Heart right ventricle (tissue), 16 donors: ENCODE results near the gene FXR1. TPM values are rescaled to one million over a fixed set of nuclear protein-coding genes. Genes with fewer than 3 reads are reported as not detected.

ENCODE experiments used
- ATAC-seq, 8 donors: fragments of 200-7000 bp; cut with Tn5 transposase; one replicate each; pipeline ENCODE4 v1.9.1; 2020; ENCODE audit warnings: mild to moderate bottlenecking in 8 of 8, moderate library complexity in 8 of 8, moderate number of reproducible peaks in 1 of 8
- DNase-seq, 2 donors: peaks; one replicate each; pipeline ENCODE4 v3.0.0-alpha.2; 2020
- H3K27ac ChIP-seq, 10 donors: fragments of 200-600 bp; sonication (generic) in 2 of 10; one replicate each; pipeline versions ENCODE4 v1.5.0 to v1.8.0; 2020 to 2022; ENCODE audit warnings: mild to moderate bottlenecking in 3 of 10
- H3K27me3 ChIP-seq, 7 donors: fragments of 200-600 bp; one replicate each; pipeline ENCODE4 v1.8.0; 2021 to 2022; ENCODE audit warnings: mild to moderate bottlenecking in 2 of 7
- H3K36me3 ChIP-seq, 9 donors: fragments of 200-600 bp; sonication (generic) in 1 of 9; one replicate each; pipeline versions ENCODE4 v1.5.0 to v1.8.0; 2020 to 2022; ENCODE audit warnings: mild to moderate bottlenecking in 2 of 9
- H3K4me1 ChIP-seq, 9 donors: fragments of 200-600 bp; sonication (generic) in 1 of 9; one replicate each; pipeline versions ENCODE4 v1.5.0 to v1.8.0; 2020 to 2022; ENCODE audit warnings: mild to moderate bottlenecking in 4 of 9
- H3K4me3 ChIP-seq, 10 donors: fragments of 200-600 bp; sonication (generic) in 2 of 10; one replicate each; pipeline versions ENCODE4 v1.5.0 to v1.8.0; 2020 to 2022; ENCODE audit warnings: mild to moderate bottlenecking in 7 of 10, moderate library complexity in 2 of 10
- H3K9me3 ChIP-seq, 11 donors: fragments of 200-600 bp in 10 of 11; sonication (generic) in 2 of 11; one replicate each; pipeline versions ENCODE4 v1.5.0 to v1.8.0; 2013 to 2022; ENCODE audit warnings: mild to moderate bottlenecking in 2 of 11, control low read depth in 1 of 11, moderate library complexity in 1 of 11
- WGBS, 2 donors: extraction: QIAGEN DNeasy Blood & Tissue Kit; methylation state at CpG; one replicate each; pipeline ENCODE4 v1.1.7; 2013; ENCODE audit warnings: inconsistent platforms in 1 of 2; 5-methylcytosine and 5-hydroxymethylcytosine counted together
- intact Hi-C, 10 donors: fragments of 100-400 bp; cut with DNase I; formaldehyde crosslinking; loops; one replicate each; pipeline versions ENCODE4 v1.11.1 to v1.14.2; 2022
- polyA plus RNA-seq, 2 donors: library from polyadenylated mRNA; stranded (reverse); fragments of 200-250 nt; gene quantifications; one replicate each; pipeline ENCODE4 v1.2.3, GENCODE V29; 2013
- total RNA-seq, 10 donors: library from RNA; stranded (reverse); fragmentation: NEBNext Ultra II Directional in 3 of 10; extraction: Animal tissue kit (Norgen Biotek cat#: 25700) in 3 of 10; gene quantifications; one replicate each; pipeline versions ENCODE4 v1.2.1 to v1.2.4, GENCODE V29; 2021 to 2023
- TF ChIP-seq, protein P1 (sequence below), 9 donors: fragments of 200-600 bp; sonication (generic) in 2 of 9; IDR thresholded peaks; one replicate each; pipeline versions ENCODE4 v1.5.0 to v1.8.0; 2021 to 2022; ENCODE audit warnings: antibody characterized with exemption in 9 of 9, mild to moderate bottlenecking in 5 of 9, moderate library complexity in 1 of 9
- donor health status: Arrhythmogenic right ventricular cardiomyopathy.
- donor health status: ischemic (EF 13 %, LVEDD 7.1; RV severe dilation, severe dysfunction).
- donor health status: healthy with polysubstance abuse.
- donor health status: DM: no; HTN: yes; CAD: no.
- donor health status: DM: no; HTN: no; CAD: no.
- donor health status: ischemic (EF 25% LVEDD 6.9; RV normal size, moderate dysfunction).
- donor health status: ischemic (EF 25% LVEDD 5.7; RV mildly dilated, moderate dysfunction).
- donor health status: healthy.
- donor health status: DM: yes; HTN: yes; CAD: no.
- donor health status: Ischemic cardiomyopathy.
- donor health status: ischemic (EF 35%, LVEDD 5.7; RV mildly dilated, moderate dysfunction).
- donor health status: nonischemic (EF 11% LVEDD 7.7; RV severe dilation, severe dysfunction).
- donor health status: DM: yes; HTN: yes; CAD: no.
- donor health status: PGD.
- donor health status: ischemic (EF 29% LVEDD 5.4; RV normal size, mild dysfunction).
- donor health status: nonischemic (EF 23%, LVEDD 6.1; RV moderate dilation, normal function).

FXR1 gene
- total and polyA plus RNA-seq, 12 donors = 69.6 to 314 (median 268) TPM

- Histone ChIP-seq H3K27ac (no peak overlapping the region), H3K9me3 (peaks cover 0 to 11% (median 0%) of the 10 kb centered on the region in 11 donors), H3K27me3 (no peaks in the 10 kb centered on the region), H3K4me1 (peaks cover 0 to 61% (median 20%) of the 10 kb centered on the region in 9 donors), H3K36me3 (peaks cover 0 to 7% (median 0%) of the 10 kb centered on the region in 9 donors), H3K4me3 (no peak overlapping the region)
- intact Hi-C loops = no loop called here
- TF ChIP-seq, protein P1, sequence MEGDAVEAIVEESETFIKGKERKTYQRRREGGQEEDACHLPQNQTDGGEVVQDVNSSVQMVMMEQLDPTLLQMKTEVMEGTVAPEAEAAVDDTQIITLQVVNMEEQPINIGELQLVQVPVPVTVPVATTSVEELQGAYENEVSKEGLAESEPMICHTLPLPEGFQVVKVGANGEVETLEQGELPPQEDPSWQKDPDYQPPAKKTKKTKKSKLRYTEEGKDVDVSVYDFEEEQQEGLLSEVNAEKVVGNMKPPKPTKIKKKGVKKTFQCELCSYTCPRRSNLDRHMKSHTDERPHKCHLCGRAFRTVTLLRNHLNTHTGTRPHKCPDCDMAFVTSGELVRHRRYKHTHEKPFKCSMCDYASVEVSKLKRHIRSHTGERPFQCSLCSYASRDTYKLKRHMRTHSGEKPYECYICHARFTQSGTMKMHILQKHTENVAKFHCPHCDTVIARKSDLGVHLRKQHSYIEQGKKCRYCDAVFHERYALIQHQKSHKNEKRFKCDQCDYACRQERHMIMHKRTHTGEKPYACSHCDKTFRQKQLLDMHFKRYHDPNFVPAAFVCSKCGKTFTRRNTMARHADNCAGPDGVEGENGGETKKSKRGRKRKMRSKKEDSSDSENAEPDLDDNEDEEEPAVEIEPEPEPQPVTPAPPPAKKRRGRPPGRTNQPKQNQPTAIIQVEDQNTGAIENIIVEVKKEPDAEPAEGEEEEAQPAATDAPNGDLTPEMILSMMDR (IDR thresholded peaks at IDR 0.05) = no peak
- 61 to 63% methylated on average over 2 of the region's 2 CpGs for WGBS, 2 donors
- no peak for ATAC-seq
- DNase-seq = no peak
Measured at GRCh38 chr3:180926526-180926925, 14.1 kb downstream of the FXR1 start.

DNA sequence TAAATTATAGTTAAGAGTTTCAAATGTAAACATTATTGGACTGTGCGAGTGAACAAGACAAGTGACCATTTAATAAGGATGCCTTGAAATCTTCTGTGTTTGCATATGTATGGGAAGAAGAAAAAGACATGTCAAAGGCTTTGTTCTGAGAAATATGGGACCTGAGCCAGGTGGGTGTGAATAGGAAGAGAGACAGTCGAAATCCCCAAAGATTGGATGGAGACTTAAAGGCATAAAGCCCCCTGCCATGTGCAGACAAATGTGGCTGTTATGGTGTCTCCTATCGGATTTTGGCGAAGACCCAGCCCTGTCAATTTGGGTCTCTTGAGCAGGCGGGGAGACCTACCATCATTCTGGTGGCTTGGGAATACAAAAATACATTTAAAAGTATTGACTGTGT lies 16.9 kb downstream of the FXR1 start:
- no peaks in the 10 kb centered on the region for H3K27me3 ChIP-seq
- H3K36me3 ChIP-seq = peaks cover 0 to 10% (median 0%) of the 10 kb centered on the region in 9 donors
- H3K9me3 ChIP-seq = peaks cover 0 to 11% (median 0%) of the 10 kb centered on the region in 11 donors
- DNase-seq = no peak
- peaks cover 0 to 70% (median 34%) of the 10 kb centered on the region in 9 donors for H3K4me1 ChIP-seq
- H3K4me3 ChIP-seq = no peak overlapping the region
- intact Hi-C loops = no loop called here
- 91% methylated on average over 5 of the region's 5 CpGs for WGBS, 2 donors
- no peak for ATAC-seq
- TF ChIP-seq, protein P1 (IDR thresholded peaks at IDR 0.05) = no peak
- H3K27ac ChIP-seq = no peak overlapping the region

DNA sequence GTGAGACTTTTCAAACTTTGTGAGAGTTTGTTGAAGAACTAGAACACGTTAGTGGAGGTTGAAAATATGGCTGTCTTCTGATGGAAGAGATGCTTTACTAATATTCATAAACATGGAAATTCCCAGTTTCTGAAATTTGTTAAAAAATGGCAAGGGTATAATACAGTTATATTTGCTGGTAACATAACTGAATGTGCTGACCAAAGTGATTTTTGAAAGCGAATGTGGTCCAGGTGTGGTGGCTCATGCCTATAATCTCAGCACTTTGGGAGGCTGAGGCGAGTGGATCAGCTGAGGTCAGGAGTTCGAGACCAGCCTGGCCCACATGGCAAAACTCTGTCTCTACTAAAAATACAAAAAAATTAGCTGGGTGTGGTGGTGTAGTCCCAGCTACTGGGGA lies 18.1 kb downstream of the FXR1 start:
- TF ChIP-seq, protein P1 (IDR thresholded peaks at IDR 0.05) = no peak
- H3K4me1 ChIP-seq = peaks cover 0 to 65% (median 32%) of the 10 kb centered on the region in 9 donors
- H3K9me3 ChIP-seq = peaks cover 0 to 11% (median 0%) of the 10 kb centered on the region in 11 donors
- H3K27ac ChIP-seq = no peak overlapping the region
- DNase-seq (no peak), ATAC-seq (no peak)
- intact Hi-C loops = no loop called here
- 92 to 93% methylated on average over 4 of the region's 4 CpGs for WGBS, 2 donors
- no peaks in the 10 kb centered on the region for H3K27me3 ChIP-seq
- peaks cover 0 to 21% (median 0%) of the 10 kb centered on the region in 9 donors for H3K36me3 ChIP-seq
- no peak overlapping the region for H3K4me3 ChIP-seq

- DNase-seq (no peak), ATAC-seq (no peak)
- peaks cover 0 to 44% (median 0%) of the 10 kb centered on the region in 9 donors for H3K36me3 ChIP-seq
- intact Hi-C loops = no loop called here
- 90 to 92% methylated on average over 1 of the region's 1 CpG for WGBS, 2 donors
- peaks cover 0 to 46% (median 14%) of the 10 kb centered on the region in 9 donors for H3K4me1 ChIP-seq
- H3K27ac ChIP-seq = no peak overlapping the region
- H3K27me3 ChIP-seq = no peaks in the 10 kb centered on the region
- TF ChIP-seq, protein P1 (IDR thresholded peaks at IDR 0.05) = no peak
- no peak overlapping the region for H3K4me3 ChIP-seq
- H3K9me3 ChIP-seq = peaks cover 0 to 8% (median 0%) of the 10 kb centered on the region in 11 donors
Measured at GRCh38 chr3:180932819-180933218, 20.3 kb downstream of the FXR1 start.
